GM18868 (cell line): ENCODE results near the gene C19orf18.
"Not testable (repeated sequence)": the region's sequence is repeated elsewhere in the genome, so short reads cannot be mapped to it uniquely, and the experiment has no call there.

ENCODE experiments used
- ATAC-seq: cut with Tn5 transposase; IDR thresholded peaks from one replicate; pipeline ENCODE4 v1.9.1; 2021; ENCODE audit warnings: mild to moderate bottlenecking, moderate library complexity; ENCODE audit not compliant: unreplicated experiment

The C19orf18 gene

GRCh38 chr19:57974434-57974833, at the start of gene C19orf18:
Gene C19orf18, minus strand, starts transcription at chr19:57974534. Its CDS starts 102 bp downstream, at chr19:57974432.
- no peak for ATAC-seq

- ATAC-seq: no peak
These were observed 47.9 kb upstream of the C19orf18 start for GRCh38 chr19:58022283-58022660.

- no peak for ATAC-seq
These were observed 47.4 kb upstream of the C19orf18 start for GRCh38 chr19:58021541-58022282.

- no peak for ATAC-seq
These were observed 45.8 kb upstream of the C19orf18 start for GRCh38 chr19:58020129-58020528.

- ATAC-seq: no peak
These were observed 39.8 kb upstream of the C19orf18 start for GRCh38 chr19:58014141-58014540.

GRCh38 chr19:58010507-58010906, 36.2 kb upstream of the C19orf18 start:
- ATAC-seq: no peak

GRCh38 chr19:58009666-58010301, 35.5 kb upstream of the C19orf18 start:
- peak; percentile 64 for ATAC-seq

GRCh38 chr19:58009301-58009665, 34.9 kb upstream of the C19orf18 start:
- ATAC-seq: no peak

GRCh38 chr19:58008877-58009276, 34.5 kb upstream of the C19orf18 start:
- ATAC-seq: not testable (repeated sequence)

- no peak for ATAC-seq
These were observed 33.0 kb upstream of the C19orf18 start for GRCh38 chr19:58007285-58007684.

GRCh38 chr19:58003174-58003828, 29.0 kb upstream of the C19orf18 start:
- ATAC-seq: no peak

- peak; percentile 95 for ATAC-seq
These were observed 28.2 kb upstream of the C19orf18 start, which contains the start of gene ZNF606 for GRCh38 chr19:58002384-58003173. Gene ZNF606, minus strand, starts transcription at chr19:58002820. Its CDS starts 1,501 bp downstream, at chr19:58001319.

- ATAC-seq: no peak
These were observed 27.6 kb upstream of the C19orf18 start for GRCh38 chr19:58001895-58002369.

- no peak for ATAC-seq
These were observed 26.3 kb upstream of the C19orf18 start for GRCh38 chr19:58000677-58001076.

- no peak for ATAC-seq
These were observed 18.5 kb upstream of the C19orf18 start for GRCh38 chr19:57992841-57993240.

GRCh38 chr19:57978586-57979289, 4.4 kb upstream of the C19orf18 start:
- no peak for ATAC-seq

- ATAC-seq: no peak
These were observed 9.6 kb downstream of the C19orf18 start for GRCh38 chr19:57964761-57965160.

GRCh38 chr19:57961785-57962184, 12.5 kb downstream of the C19orf18 start:
- no peak for ATAC-seq

GRCh38 chr19:57954996-57955395, 19.3 kb downstream of the C19orf18 start:
- ATAC-seq: no peak

GRCh38 chr19:57949702-57950101, 24.6 kb downstream of the C19orf18 start:
- no peak for ATAC-seq
